H1 (cell line): ENCODE data around the gene HPGDS. TPM values are rescaled to one million over a fixed set of nuclear protein-coding genes. Genes with fewer than 3 reads are reported as not detected.

Experiments
- CTCF ChIA-PET: fragments of 300-600 bp; sonication (Branson Sonifier 250); formaldehyde crosslinking; loops from one replicate; lab custom pipeline; 2021; ENCODE audit not compliant: partially characterized antibody; lab: Charles Lee
- POLR2A ChIA-PET: fragments of 300-600 bp; sonication (Branson Sonifier 250); formaldehyde crosslinking; loops from one replicate; lab custom pipeline; 2021; ENCODE audit warnings: inconsistent platforms; ENCODE audit not compliant: partially characterized antibody; lab: Charles Lee
- DNase-seq, 2 experiments: peaks; one replicate each; pipeline versions ENCODE4 v3.0.0 to v3.0.0-alpha.2; 2010 to 2022; ENCODE audit warnings: low spot score in 2 of 2, low read depth in 1 of 2, mixed read lengths in 1 of 2
- FAIRE-seq: peaks from 2 replicates; lab custom pipeline; 2011; peaks lifted over from hg19 to GRCh38; lab: Jason Lieb, UNC
- H2AFZ ChIP-seq: 2 replicates; pipeline ENCODE4 v1.8.1; 2012; ENCODE audit warnings: low read length, inconsistent platforms
- H2AK5ac ChIP-seq: 2 replicates; pipeline ENCODE4 v1.6.1; 2013; ENCODE audit warnings: low read depth, low read length
- H2BK120ac ChIP-seq: replicated peaks from 2 replicates; pipeline ENCODE3; 2013; ENCODE audit warnings: low read depth, low read length, inconsistent platforms
- H2BK12ac ChIP-seq: 2 replicates; pipeline ENCODE4 v1.6.1; 2013; ENCODE audit warnings: low read depth, low read length
- H2BK15ac ChIP-seq: 2 replicates; pipeline ENCODE4 v1.6.1; 2013; ENCODE audit warnings: low read length
- H2BK20ac ChIP-seq: 2 replicates; pipeline ENCODE4 v1.6.1; 2013; ENCODE audit warnings: low read length
- H2BK5ac ChIP-seq: 2 replicates; pipeline ENCODE4 v1.6.1; 2013; ENCODE audit warnings: low read depth, low read length
- H3K14ac ChIP-seq: 2 replicates; pipeline ENCODE4 v1.6.1; 2013; ENCODE audit warnings: inconsistent platforms; ENCODE audit not compliant: insufficient read length
- H3K18ac ChIP-seq: 2 replicates; pipeline ENCODE4 v1.6.1; 2013; ENCODE audit warnings: low read length; ENCODE audit errors: extremely low read depth
- H3K23ac ChIP-seq: 2 replicates; pipeline ENCODE4 v1.6.1; 2013; ENCODE audit warnings: inconsistent platforms; ENCODE audit not compliant: insufficient read length
- H3K23me2 ChIP-seq: 2 replicates; pipeline ENCODE4 v1.6.1; 2013; ENCODE audit warnings: low read depth, low read length
- H3K27ac ChIP-seq: 2 replicates; pipeline ENCODE4 v1.6.1; 2011; ENCODE audit warnings: low read depth, low read length, inconsistent platforms
- H3K27me3 ChIP-seq, 4 experiments: replicated peaks in 1 of 4; 1 replicate in 1 of 4; 2 replicates in 3 of 4; pipeline versions ENCODE4 v1.6.1 to v1.8.1; 2011 to 2013; ENCODE audit warnings: low read length in 3 of 4, mild to moderate bottlenecking in 3 of 4, inconsistent platforms in 2 of 4, mixed read lengths in 2 of 4, moderate library complexity in 1 of 4; ENCODE audit not compliant: control insufficient read depth in 3 of 4, insufficient read depth in 3 of 4; ENCODE audit errors: extremely low read depth in 1 of 4
- H3K36me3 ChIP-seq, 4 experiments: 2 replicates each; pipeline versions ENCODE4 v1.6.1 to v1.8.1; 2011 to 2013; ENCODE audit warnings: mild to moderate bottlenecking in 4 of 4, low read length in 3 of 4, moderate library complexity in 2 of 4, control low read depth in 1 of 4, inconsistent platforms in 1 of 4; ENCODE audit not compliant: insufficient read depth in 4 of 4, control insufficient read depth in 2 of 4
- H3K4ac ChIP-seq: replicated peaks from 2 replicates; pipeline ENCODE3; 2013; ENCODE audit warnings: low read length, low read depth, mixed read lengths, inconsistent platforms; ENCODE audit not compliant: insufficient read length
- H3K4me1 ChIP-seq, 4 experiments: replicated peaks in 1 of 4; 1 replicate in 1 of 4; 2 replicates in 3 of 4; pipeline versions ENCODE4 v1.6.1 to v1.8.1; 2011 to 2013; ENCODE audit warnings: low read length in 3 of 4, inconsistent platforms in 2 of 4, mixed read lengths in 1 of 4; ENCODE audit not compliant: insufficient read depth in 4 of 4, control insufficient read depth in 3 of 4
- H3K4me2 ChIP-seq, 2 experiments: 2 replicates each; pipeline versions ENCODE4 v1.6.1 to v1.8.1; 2011 to 2013; ENCODE audit warnings: low read depth in 2 of 2, low read length in 2 of 2, control low read depth in 1 of 2, inconsistent platforms in 1 of 2, mild to moderate bottlenecking in 1 of 2; ENCODE audit not compliant: insufficient read depth in 1 of 2
- H3K4me3 ChIP-seq, 4 experiments: fragments of 200-600, 300-600 bp in 1 of 4; sonication (generic), shearing (Covaris generic), sonication (Bioruptor Twin) in 1 of 4; 2 replicates each; pipeline versions ENCODE4 v1.5.1 to v1.8.1; 2011 to 2016; ENCODE audit warnings: low read length in 4 of 4, low read depth in 3 of 4, control low read depth in 2 of 4, inconsistent platforms in 2 of 4, mild to moderate bottlenecking in 2 of 4, mixed read lengths in 1 of 4, moderate library complexity in 1 of 4; ENCODE audit not compliant: insufficient read depth in 2 of 4; ENCODE audit errors: extremely low read depth in 1 of 4
- H3K56ac ChIP-seq: replicated peaks from 2 replicates; pipeline ENCODE3; 2013; ENCODE audit warnings: low read depth, mild to moderate bottlenecking, mixed read lengths, low read length, inconsistent platforms; ENCODE audit not compliant: insufficient read length
- H3K79me1 ChIP-seq: 2 replicates; pipeline ENCODE4 v1.6.1; 2013; ENCODE audit warnings: low read depth, low read length, control low read depth
- H3K79me2 ChIP-seq, 2 experiments: 2 replicates each; pipeline versions ENCODE4 v1.6.1 to v1.8.1; 2012 to 2013; ENCODE audit warnings: low read length in 2 of 2, mild to moderate bottlenecking in 2 of 2, inconsistent platforms in 1 of 2; ENCODE audit not compliant: insufficient read depth in 2 of 2, control insufficient read depth in 1 of 2
- H3K9ac ChIP-seq, 4 experiments: replicated peaks in 1 of 4; 1 replicate in 1 of 4; 2 replicates in 3 of 4; pipeline versions ENCODE4 v1.6.1 to v1.8.1; 2011 to 2013; ENCODE audit warnings: low read depth in 3 of 4, low read length in 3 of 4, control low read depth in 2 of 4, mild to moderate bottlenecking in 2 of 4, moderate library complexity in 2 of 4, inconsistent platforms in 1 of 4; ENCODE audit errors: extremely low read depth in 1 of 4
- H3K9me3 ChIP-seq, 2 experiments: 2 replicates each; pipeline versions ENCODE4 v1.6.1 to v1.8.1; 2012 to 2013; ENCODE audit warnings: mild to moderate bottlenecking in 2 of 2, moderate library complexity in 2 of 2, control low read depth in 1 of 2, inconsistent platforms in 1 of 2, low read depth in 1 of 2, low read length in 1 of 2, mixed read lengths in 1 of 2; ENCODE audit not compliant: insufficient read depth in 2 of 2
- H4K20me1 ChIP-seq, 2 experiments: replicated peaks in 1 of 2; 2 replicates each; pipeline versions ENCODE3 to v1.8.1; 2011 to 2013; ENCODE audit warnings: inconsistent platforms in 2 of 2, low read length in 2 of 2, mild to moderate bottlenecking in 1 of 2; ENCODE audit not compliant: insufficient read depth in 2 of 2, control insufficient read depth in 1 of 2
- H4K5ac ChIP-seq: 2 replicates; pipeline ENCODE4 v1.6.1; 2013; ENCODE audit warnings: low read length, low read depth, mixed read lengths, inconsistent platforms; ENCODE audit not compliant: insufficient read length
- H4K8ac ChIP-seq: 2 replicates; pipeline ENCODE4 v1.8.0; 2013; ENCODE audit warnings: mild to moderate bottlenecking, moderate library complexity, low read length, inconsistent platforms; ENCODE audit not compliant: insufficient read depth; ENCODE audit errors: extremely low read depth
- H4K91ac ChIP-seq: replicated peaks from 2 replicates; pipeline ENCODE3; 2013; ENCODE audit warnings: low read length, mixed read lengths, inconsistent platforms; ENCODE audit not compliant: insufficient read length
- CBX5 ChIP-seq: fragments of 300-800, 300-1000 bp; sonication (generic); IDR thresholded peaks from 2 replicates; pipeline ENCODE4 v1.7.1; 2016; ENCODE audit warnings: antibody characterized with exemption, low read length, low read depth
- POU5F1 ChIP-seq: IDR thresholded peaks from 2 replicates; pipeline ENCODE4 v1.6.1; 2011; ENCODE audit warnings: low read depth, mild to moderate bottlenecking, low read length, moderate library complexity
- RAD21 ChIP-seq, 2 experiments: IDR thresholded peaks in 1 of 2; conservative IDR thresholded peaks in 1 of 2; 2 replicates each; pipeline ENCODE4 v1.6.1; 2011; ENCODE audit warnings: low read depth in 2 of 2, low read length in 2 of 2, improper control_type of control experiment in 1 of 2, inconsistent platforms in 1 of 2, mild to moderate bottlenecking in 1 of 2, moderate library complexity in 1 of 2
- WGBS, 2 experiments: shearing (Covaris generic) in 1 of 2; methylation state at CpG; one replicate each; pipeline versions ENCODE4 v1.1.6 to v1.1.7; 2013 to 2015; ENCODE audit warnings: low lambda C conversion rate in 2 of 2, mixed read lengths in 2 of 2, inconsistent platforms in 1 of 2, low coverage in 1 of 2, missing lambda C conversion rate in 1 of 2; ENCODE audit not compliant: insufficient replicate concordance in 2 of 2, insufficient coverage in 1 of 2, insufficient read length in 1 of 2; ENCODE audit errors: extremely low coverage in 1 of 2, missing lambda C conversion rate in 1 of 2; 5-methylcytosine and 5-hydroxymethylcytosine counted together
- polyA plus RNA-seq, 7 experiments: library from polyadenylated mRNA; depleted of rRNA in 3 of 7; stranded (reverse) in 5 of 7; unstranded in 2 of 7; fragments of >200 nt in 5 of 7; fragments of 200-250 nt in 2 of 7; gene quantifications; 1 replicate in 5 of 7; 2 replicates in 1 of 7; 4 replicates in 1 of 7; pipeline versions ENCODE4 v1.2.1 to v1.2.3, GENCODE V29; 2011 to 2013; ENCODE audit warnings: missing spikeins in 2 of 7, mixed read lengths in 2 of 7
- total RNA-seq: library from RNA; stranded (reverse); fragmentation: NEBNext Ultra II Directional; extraction: Animal tissue kit (Norgen Biotek cat#: 25700); gene quantifications from 2 replicates; pipeline ENCODE4 v1.2.1, GENCODE V29; 2021
- TF ChIP-seq, protein P1 (sequence below), 3 experiments: IDR thresholded peaks; 1 replicate in 2 of 3; 2 replicates in 1 of 3; pipeline versions ENCODE4 v1.5.1 to v1.6.1; 2011; ENCODE audit warnings: low read length in 3 of 3, mild to moderate bottlenecking in 3 of 3, inconsistent platforms in 2 of 3, low read depth in 1 of 3, moderate library complexity in 1 of 3; ENCODE audit not compliant: insufficient read depth in 1 of 3; ENCODE audit errors: control extremely low read depth in 1 of 3

The HPGDS gene
- total and polyA plus RNA-seq, 2 of the 8 experiments (the other 6 are each of a cell fraction or from before 2014, with no cell fraction given), result not detected

DNA sequence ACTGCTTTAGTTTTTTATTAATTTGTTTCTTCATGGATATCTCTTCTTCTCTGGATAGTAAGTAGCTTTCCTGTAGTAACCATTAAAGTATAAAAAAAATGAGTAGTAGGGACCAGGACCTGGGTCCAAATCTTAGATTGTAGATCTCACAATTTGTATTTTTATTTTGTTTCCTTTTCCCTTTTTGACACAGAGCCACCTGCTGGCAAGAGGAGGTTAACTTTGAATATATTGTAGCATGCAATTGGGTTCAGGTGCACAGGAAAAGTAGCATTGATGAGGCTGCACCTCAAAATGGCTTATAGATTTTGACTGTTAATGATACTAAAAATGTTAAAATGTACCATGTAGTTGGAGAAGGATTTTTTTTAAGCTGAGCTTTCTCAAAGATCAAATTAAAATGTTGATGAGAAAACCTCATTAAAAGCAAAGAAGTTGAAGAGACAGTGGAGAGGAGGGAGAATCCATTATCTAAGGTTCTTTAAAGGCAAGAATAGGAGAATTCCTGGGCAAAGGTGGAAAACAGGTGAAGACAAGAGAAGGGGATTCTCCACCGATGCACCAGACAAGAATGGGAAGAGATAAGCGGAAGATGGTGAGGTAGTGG, 48.3 kb upstream of the HPGDS start:
- Histone ChIP-seq H3K9me3 (peaks cover 7% of the 10 kb centered on the region in 2 experiments; a peak in 3 of 4 replicates), H2BK20ac (no peak overlapping the region), H4K8ac (no peak overlapping the region), H3K23ac (no peak overlapping the region), H3K14ac (no peak overlapping the region), H3K27ac (no peak overlapping the region), H2AFZ (no peak overlapping the region), H4K5ac (no peak overlapping the region), H3K4me3 (no peak overlapping the region), H2AK5ac (no peak overlapping the region), H3K36me3 (no peaks in the 10 kb centered on the region), H3K4ac (no peak overlapping the region), H3K4me2 (no peak overlapping the region), H2BK12ac (no peak overlapping the region), H3K79me2 (no peaks in the 10 kb centered on the region), H3K9ac (no peak overlapping the region), H3K79me1 (no peaks in the 10 kb centered on the region), H4K91ac (no peak overlapping the region), H3K4me1 (no peaks in the 10 kb centered on the region), H2BK15ac (no peak overlapping the region), H3K23me2 (no peaks in the 10 kb centered on the region), H3K27me3 (no peaks in the 10 kb centered on the region), H2BK120ac (no peak overlapping the region), H2BK5ac (no peak overlapping the region), H3K56ac (no peak overlapping the region), H4K20me1 (no peaks in the 10 kb centered on the region), H3K18ac (no peak overlapping the region)
- ChIA-PET POLR2A (no interaction called here), CTCF (interaction anchor here (0.7 to 1.0 kb wide), 2 partner anchors 46 to 61 kb away, joined by 3 read pairs; partner anchors contain the start of gene PDLIM5)
- WGBS, 2 experiments, result 92% methylated on average over 2 of the region's 2 CpGs; no CpG with 5 or more reads in 1 of the 2 experiments
- FAIRE-seq (no peak), DNase-seq (no peak)
- peak; percentile 36 to 37 for TF ChIP-seq RAD21 (IDR thresholded peaks at IDR 0.05 in 1 of 2, conservative IDR thresholded peaks at IDR 0.05 in 1 of 2; ENCODE audit: low read depth in 2 of 2, low read length in 2 of 2)
- TF ChIP-seq CBX5, result no peak
- TF ChIP-seq, protein P1, sequence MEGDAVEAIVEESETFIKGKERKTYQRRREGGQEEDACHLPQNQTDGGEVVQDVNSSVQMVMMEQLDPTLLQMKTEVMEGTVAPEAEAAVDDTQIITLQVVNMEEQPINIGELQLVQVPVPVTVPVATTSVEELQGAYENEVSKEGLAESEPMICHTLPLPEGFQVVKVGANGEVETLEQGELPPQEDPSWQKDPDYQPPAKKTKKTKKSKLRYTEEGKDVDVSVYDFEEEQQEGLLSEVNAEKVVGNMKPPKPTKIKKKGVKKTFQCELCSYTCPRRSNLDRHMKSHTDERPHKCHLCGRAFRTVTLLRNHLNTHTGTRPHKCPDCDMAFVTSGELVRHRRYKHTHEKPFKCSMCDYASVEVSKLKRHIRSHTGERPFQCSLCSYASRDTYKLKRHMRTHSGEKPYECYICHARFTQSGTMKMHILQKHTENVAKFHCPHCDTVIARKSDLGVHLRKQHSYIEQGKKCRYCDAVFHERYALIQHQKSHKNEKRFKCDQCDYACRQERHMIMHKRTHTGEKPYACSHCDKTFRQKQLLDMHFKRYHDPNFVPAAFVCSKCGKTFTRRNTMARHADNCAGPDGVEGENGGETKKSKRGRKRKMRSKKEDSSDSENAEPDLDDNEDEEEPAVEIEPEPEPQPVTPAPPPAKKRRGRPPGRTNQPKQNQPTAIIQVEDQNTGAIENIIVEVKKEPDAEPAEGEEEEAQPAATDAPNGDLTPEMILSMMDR (IDR thresholded peaks at IDR 0.05; ENCODE audit: control extremely low read depth in 1 of 3, insufficient read depth in 1 of 3, low read depth in 1 of 3, low read length in 3 of 3), result peak in 2 of 3 experiments; percentile 23 to 46; a peak in 2 of 4 replicates
- TF ChIP-seq POU5F1, result no peak
